ENCODE measurements around the gene LDHA.
"Not testable (repeated sequence)": the region's sequence is repeated elsewhere in the genome, so short reads cannot be mapped to it uniquely, and the experiment has no call there.

Gene LDHA

DNA sequence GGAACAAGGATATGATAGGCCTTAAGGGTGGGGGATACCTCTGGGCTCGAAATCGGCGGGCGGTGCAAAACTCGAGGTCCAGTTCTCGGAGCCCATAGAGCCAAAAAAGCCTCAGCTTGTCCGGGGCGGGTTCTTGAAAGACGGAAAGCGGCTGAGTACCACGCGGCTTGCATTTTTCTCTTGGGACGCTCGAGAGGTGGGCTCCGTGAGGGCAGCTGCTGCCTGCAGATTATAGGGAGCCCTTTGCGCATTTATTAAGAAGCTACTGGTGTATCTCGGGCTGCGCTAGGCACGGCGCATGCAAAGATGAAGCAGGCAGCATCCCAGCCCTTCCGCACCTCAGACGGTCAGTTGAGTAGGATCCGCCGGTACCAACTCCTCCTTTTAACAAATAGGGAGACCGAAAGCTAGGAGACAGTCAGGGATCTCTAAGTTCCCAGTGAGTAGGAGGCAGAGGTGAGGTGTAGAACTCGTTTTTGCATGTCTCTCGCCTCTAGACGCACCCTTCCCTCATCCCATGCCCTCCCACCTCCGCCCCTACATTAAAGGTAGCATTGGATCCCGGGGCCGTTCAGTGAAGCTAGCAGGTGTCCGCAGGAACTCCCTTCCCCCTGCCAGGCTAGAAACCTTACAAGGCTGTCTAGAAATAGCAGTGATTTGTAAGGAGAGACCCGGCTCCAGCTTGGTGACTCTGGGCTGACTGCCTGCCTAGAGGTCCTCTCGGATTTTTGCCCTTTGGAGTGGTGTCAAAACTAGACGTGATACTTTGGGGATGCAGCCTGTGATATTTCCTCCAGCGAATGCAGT, 768 bp downstream of the LDHA start:
- peak; percentile 28 for DNase-seq (ENCODE audit: low spot score)

GRCh38 chr11:18395735-18396504, 1.6 kb downstream of the LDHA start:
- DNase-seq (ENCODE audit: low spot score) = peak; percentile 97

DNA sequence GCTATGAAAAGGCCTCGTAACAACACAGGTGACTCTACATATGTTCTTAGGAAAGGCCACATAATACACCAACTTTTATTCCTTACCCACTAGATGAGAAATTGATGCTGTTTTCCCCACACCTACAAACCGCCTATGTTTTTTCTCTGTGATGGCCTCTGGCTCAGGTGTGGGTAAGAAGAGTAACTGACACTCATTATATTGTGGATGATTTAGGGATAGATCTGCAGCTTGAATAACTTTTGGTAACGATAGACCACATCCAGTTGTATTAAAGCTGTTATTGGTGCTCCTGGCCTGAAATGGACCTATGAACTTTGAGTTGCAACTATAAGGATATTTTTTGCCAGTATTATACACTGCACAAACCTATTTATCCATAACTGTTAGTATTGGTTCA, 3.6 kb downstream of the LDHA start:
- DNase-seq (ENCODE audit: low spot score) = no peak

GRCh38 chr11:18401077-18401476, 6.7 kb downstream of the LDHA start:
- DNase-seq (ENCODE audit: low spot score) = not testable (repeated sequence)

DNA sequence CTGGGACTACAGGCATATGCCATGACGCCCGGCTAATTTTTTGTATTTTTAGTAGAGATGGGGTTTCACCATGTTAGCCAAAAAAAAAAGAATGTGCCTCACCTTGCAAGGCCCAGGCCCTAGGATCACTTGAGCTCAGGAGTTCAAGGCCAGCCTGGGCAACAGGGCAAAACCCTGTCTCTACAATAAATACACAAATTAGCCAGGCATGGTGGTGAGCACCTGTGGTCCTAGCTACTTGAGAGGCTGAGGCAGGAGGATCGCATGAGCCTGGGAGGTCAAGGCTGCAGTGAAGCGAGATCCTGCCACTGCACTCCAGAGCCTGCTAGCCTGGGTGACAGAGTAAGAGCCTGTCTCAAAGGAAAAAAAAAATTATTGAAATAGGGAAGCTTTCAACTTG, 9.7 kb downstream of the LDHA start:
- DNase-seq (ENCODE audit: low spot score) = no peak

DNA sequence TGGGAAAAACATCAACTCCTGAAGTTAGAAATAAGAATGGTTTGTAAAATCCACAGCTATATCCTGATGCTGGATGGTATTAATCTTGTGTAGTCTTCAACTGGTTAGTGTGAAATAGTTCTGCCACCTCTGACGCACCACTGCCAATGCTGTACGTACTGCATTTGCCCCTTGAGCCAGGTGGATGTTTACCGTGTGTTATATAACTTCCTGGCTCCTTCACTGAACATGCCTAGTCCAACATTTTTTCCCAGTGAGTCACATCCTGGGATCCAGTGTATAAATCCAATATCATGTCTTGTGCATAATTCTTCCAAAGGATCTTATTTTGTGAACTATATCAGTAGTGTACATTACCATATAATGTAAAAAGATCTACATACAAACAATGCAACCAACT, 13.0 kb downstream of the LDHA start:
- not testable (repeated sequence) for DNase-seq (ENCODE audit: low spot score)

DNA sequence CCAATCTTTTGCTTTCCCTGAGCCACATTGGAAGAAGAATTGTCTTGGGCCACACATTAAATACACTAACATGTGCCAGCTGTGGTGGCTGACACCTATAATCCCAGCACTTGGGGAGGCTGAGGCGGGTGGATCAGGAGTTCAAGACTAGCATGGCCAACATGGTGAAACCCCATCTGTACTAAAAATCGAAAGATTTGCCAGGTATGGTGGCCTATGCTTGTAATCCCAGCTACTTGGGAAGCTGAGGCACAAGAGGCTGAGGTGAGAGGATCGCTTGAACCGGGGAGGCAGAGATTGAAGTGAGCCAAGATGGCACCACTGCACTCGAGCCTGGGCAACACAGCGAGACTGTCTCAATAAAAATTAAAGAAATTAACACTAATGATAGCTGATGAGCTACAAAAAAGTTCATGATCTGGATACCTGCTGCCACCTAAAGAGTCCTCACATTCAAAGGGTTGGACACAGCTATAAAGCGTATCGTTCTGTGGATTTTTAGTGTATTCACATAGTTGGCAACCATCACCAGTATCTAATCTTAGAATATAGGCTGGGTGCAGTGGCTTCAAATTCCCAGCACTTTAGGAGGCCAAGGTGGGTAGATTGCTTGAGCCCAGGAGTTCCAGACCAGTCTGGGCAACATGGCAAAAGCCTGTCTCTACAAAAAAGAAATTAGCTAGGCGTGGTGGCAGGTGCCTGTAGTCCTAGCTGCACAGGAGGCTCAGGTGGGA, 14.4 kb downstream of the LDHA start:
- no peak for DNase-seq (ENCODE audit: low spot score)

DNA sequence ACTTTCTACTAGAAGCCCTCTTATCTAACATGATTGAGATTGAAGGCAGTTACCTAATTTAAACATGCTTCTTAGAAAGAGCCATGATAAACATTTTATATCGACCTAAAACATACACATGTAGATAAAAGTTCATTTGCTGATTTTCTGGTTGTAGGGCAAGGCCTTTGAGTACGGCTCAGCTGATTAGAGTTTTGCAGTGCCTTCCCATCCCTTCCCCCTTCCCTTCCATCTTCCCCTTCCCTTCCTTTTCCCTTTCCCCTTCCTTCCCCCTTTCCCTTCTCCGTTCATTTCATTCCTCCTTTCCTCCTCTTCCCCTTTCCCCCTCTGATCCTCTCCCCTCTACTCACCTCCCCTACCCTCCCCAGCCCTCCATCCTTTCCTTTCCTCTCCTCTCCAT, 22.1 kb downstream of the LDHA start:
- DNase-seq (ENCODE audit: low spot score) = no peak

DNA sequence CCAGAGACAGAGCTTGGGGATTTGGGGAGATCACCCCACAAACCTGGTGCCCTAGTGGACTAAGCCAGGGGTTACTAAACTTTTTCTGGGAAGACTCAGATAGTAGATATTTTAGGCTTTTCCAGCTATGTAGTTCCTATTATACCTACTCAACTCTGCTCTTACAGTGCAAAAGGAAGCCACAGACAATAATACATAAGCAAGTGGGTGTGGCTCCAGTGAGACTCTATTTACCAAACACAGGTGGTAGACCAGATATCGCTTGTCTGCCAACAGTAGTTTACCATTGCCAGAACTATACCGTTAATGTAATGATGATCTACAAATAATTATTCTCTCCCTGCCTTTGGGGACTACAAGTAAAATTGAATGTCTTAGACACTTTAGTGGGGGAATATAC, 24.7 kb downstream of the LDHA start:
- DNase-seq (ENCODE audit: low spot score) = no peak

GRCh38 chr11:18420067-18420466, 25.7 kb downstream of the LDHA start:
- DNase-seq (ENCODE audit: low spot score) = no peak

GRCh38 chr11:18427240-18427639, 32.9 kb downstream of the LDHA start:
- no peak for DNase-seq (ENCODE audit: low spot score)

DNA sequence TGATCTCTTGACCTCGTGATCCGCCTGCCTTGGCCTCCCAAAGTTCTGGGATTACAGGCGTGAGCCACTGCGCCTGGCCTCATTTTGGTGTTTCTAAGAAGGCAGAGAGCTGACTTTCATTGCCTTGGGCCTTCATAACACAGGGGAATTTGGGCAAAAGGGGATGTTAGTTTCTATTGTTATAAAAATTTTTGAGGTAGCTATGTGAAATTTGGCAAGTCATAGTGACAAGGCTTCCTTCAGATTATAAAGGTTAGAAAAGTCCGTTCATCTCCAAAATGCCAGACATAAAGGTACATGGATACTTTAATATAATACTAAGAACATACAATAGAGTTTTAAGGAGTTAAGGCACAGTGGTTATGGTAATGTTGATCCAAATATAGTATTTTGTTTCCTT, 35.0 kb downstream of the LDHA start:
- DNase-seq (ENCODE audit: low spot score) = no peak

GRCh38 chr11:18438691-18439090, 44.3 kb downstream of the LDHA start:
- no peak for DNase-seq (ENCODE audit: low spot score)

DNA sequence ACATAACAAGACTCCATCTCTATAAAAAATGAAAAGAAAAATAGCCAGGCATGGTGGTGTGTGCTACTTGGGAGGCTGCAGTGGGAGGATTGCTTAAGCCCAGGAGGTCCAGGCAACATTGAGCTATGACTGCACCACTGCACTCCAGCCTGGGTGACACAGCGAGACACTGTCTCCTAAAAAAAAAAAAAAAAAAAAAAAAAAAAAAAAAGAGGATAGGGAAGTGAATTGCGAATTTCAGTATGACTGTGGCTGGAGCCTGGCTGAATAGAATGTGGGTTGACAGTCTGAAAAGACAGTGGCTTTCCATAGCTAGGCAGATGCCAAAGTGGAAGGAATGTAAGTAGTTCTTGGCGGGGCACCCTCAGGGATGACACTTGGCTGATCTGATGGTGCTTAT, 54.9 kb downstream of the LDHA start:
- no peak for DNase-seq (ENCODE audit: low spot score)

- no peak for DNase-seq (ENCODE audit: low spot score)
Measured at GRCh38 chr11:18452927-18453326, 58.6 kb downstream of the LDHA start.

GRCh38 chr11:18455686-18456372, 61.5 kb downstream of the LDHA start, which contains the start of gene LDHAL6A:
TSS of gene LDHAL6A (plus strand) at chr11:18455856. CDS start at chr11:18456681, 825 bp downstream.
- DNase-seq (ENCODE audit: low spot score) = no peak

DNA sequence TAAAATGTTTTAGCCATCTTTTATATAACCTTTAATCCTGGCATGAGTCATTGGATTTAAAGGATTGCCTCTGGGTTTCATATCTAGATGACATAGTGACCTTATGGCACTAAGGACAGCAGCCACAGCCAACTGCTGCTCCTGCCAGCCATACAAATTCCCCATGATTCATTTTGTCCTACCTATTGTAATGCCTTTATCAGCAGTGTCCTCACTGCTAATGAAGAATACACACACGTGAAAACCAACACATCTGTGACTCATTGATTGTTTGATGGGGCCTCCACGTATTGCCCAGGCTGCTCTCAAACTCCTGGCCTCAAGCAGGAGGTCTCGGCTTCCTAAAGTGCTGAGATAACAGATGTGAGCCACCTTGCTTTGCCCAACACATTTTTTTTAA, 63.1 kb downstream of the LDHA start:
- DNase-seq (ENCODE audit: low spot score) = no peak

Data from putamen (tissue), 1 donor.